ENCODE data around the gene AWAT2.

The AWAT2 gene, protein sequence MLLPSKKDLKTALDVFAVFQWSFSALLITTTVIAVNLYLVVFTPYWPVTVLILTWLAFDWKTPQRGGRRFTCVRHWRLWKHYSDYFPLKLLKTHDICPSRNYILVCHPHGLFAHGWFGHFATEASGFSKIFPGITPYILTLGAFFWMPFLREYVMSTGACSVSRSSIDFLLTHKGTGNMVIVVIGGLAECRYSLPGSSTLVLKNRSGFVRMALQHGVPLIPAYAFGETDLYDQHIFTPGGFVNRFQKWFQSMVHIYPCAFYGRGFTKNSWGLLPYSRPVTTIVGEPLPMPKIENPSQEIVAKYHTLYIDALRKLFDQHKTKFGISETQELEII

DNA sequence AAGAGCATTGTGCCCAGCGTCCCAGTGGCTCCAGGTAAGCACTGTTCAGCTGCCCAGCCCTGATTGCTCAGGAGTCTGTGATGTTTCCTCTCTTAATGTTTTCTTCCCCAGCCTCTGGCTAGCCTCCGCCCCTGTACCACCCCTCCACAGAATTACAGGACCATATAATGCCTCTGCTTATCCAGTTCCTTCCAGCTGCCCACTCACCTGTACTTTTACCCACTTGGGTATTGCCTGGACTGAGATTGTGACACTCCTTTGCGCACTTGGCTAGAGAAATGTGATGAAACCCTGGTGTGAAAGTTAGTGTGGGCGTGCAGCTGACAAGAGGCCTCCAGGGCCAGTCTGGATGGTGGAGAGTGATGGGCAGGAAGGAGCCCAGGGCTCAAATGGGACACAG is at the start of gene AWAT2:
TSS of gene AWAT2 (minus strand) at position 14 of the 400 bp plus-strand sequence. CDS start at position 8, 6 bp downstream.
- no peak for DNase-seq (ENCODE audit: low spot score)

DNA sequence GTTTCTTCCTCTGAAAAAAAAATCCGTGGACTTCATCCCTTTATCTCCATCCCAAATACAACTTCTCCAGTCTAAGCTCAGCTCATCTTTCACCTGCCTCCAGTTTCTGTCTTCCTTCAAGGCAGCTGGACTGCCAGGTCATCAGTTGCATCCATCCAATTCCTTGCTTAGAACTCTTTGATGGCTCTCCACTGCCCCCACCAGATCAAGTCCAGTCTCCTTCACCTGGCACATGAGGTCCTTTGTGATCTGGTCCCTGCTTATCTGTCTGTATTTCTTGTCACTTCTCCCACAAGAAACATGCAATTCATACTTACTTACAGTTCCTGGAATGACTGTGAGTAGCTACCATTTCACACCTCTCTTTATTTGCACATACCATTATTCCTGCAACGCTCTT is 46.3 kb upstream of the AWAT2 start:
- no peak for DNase-seq (ENCODE audit: low spot score)

DNA sequence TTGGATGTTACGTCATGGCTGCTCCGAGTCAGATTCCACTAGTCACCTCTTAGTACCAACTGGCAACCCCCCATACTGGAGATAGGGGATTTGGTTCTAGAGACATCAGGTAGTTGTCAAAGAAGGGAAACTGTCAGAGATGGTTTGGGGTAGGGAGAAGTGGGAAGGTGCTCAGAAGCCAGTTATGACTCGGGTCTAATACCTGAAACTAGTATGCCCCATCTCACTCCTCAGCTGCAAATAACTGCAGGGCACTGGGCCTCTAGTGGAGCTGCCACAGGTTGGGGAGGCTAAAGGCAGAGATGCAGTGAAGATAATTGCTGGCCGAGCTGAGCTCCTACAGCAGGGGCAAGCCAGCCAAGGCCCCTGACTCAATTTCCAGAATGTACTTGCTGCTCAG is 42.5 kb upstream of the AWAT2 start:
- no peak for DNase-seq (ENCODE audit: low spot score)

DNA sequence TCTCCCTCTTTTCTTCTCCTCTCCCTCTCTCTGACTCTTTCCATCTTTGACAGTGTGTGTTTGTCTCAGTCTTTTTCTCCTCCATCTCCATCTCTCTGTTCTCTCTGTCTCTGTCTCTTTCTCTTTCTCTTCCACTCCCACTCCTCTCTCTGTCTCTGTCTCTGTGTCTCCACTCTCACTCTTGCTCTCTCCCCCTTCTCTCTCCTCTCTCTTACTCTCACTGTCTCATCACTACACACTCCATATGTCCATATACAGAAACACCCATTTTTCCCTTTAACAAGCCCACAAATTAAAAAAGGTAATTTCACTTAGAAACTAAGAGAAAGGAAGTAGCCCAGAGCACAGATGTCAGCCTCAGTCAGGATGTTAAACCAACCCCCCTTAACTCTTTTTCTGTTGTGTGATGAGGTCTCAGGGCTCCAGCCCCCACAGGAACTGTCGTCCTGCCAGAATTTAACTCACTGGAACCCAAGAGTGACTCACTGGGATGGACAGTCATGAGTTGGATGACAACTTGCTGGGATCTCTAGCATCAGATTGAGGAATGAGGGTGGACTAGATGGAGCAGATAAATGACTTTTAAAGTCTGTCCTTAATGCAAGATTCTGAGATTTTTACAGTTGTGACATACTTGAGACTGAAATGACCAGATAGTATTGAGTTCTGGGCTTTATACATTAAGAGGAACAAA is 40.0 kb upstream of the AWAT2 start:
- no peak for DNase-seq (ENCODE audit: low spot score)

DNA sequence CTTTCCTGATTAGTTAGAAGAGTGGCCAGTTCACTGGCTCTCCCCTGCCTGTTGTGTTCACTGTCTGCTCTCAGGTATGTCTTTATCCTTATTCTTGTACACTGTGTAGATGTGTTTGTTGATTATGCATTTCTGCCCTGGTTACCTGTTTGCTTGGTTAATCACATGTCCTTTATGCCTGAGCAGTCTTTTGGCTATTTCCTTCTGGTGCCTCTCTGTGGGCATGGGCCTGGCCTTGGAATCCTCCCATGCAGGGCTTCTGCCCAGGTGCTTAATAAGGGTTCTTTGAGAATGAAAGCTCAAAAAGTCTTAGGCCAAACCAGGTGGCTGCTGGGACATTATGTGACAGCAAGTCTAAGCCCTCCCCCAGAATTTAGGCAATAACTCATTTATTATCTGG is 39.0 kb upstream of the AWAT2 start:
- no peak for DNase-seq (ENCODE audit: low spot score)

DNA sequence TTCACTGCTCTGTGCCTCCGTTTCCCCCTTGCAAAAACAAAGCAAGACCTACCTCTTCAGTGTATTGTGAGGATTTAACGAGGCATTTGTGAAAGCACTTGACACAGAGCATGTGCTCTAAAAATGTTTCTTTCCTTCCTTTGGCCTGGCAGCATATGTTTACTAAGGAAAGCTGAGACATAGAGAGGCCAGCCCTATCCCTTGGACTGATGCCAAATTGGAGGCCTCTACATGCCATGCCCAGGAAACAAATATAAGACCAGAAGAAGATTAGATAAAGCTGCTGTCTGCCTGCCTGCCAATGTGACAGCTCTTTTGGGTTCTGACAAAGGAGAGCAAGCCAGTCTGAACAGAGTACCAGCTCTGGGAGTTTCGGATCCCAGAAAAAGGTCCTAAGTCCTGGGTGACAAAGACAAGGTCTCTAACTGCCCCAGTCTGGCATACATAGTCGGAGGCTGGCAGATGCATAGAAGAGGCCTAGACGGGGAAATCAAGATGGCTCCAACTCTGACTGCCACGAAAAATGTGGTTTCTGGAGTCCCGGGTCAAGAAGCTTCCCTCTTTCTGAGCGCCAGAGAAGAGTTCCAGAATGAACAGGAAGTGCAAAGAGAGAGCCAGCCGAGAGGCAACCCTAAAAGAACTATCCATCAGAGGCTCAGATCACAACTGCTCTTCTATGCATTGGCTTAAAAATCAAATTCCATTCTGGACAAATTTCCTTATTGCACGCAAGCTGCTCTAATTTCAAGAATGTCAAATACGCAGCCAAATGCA is 38.3 kb upstream of the AWAT2 start:
- no peak for DNase-seq (ENCODE audit: low spot score)

DNA sequence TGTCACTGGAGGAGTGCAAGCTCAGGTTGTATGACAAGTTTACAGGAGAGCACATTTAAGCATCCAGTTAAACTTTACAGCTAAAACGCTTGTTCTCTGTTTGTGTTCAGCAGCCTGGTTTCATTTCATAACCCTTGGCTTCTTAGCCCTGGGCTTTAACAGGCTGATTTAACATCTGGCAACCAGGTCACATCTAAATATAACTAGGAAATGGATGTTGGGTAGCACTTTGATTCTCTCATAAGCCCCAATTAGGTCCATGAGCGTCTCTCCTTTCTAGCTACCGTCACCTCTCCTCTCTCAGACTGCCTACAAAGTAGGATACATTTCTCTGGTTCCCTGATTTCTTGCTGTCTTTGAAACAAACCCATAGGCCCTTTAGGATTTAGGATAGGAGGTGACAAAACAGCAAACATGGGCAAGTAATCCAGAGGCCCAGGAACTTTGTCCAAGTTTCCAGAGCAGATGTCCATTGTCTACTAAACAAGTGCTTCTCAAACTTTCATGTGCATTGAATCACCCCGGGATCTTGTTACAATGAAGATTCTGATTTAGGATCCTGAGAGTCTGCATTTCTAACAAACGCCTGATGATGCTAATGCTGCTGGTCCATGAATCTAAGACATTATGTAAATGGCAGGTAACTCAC is 35.0 kb upstream of the AWAT2 start:
- no peak for DNase-seq (ENCODE audit: low spot score)

DNA sequence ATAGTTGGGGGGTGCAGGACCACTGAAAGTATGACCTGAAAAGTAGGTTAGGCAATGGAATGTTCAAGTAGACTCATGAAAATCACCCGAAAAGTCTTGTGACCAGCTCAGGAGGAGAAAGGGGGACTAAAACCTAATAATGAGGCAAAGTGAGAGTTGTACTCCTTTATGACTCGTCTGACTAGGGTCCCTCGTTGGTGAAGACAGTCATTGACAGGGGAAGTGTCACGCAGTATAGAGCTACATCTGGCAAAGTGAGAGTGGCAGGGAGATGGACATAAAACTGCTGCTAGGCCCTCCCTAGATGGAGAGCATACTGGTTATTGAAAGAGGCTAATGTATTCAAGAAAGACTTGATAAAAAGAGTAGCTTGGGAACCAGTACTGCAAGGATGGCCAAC is 33.0 kb upstream of the AWAT2 start:
- no peak for DNase-seq (ENCODE audit: low spot score)

DNA sequence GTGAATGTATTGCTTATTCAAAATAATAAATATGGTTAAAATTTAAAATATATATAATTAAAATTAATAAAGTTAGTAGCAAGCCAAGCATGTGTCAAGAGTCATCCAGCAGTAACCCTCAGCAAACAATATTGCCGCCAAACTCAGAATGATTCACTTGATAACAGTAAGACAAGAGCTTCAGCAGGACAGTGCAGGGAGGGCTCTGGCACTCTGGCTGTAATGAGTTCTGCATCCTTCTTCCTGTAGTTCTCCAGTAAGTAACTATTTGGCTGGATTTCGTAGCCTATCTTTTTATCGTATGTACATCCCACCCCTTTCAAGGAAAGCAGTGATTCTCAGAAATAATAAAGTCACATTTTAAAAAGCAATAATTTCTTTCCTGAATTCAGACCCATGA is 30.1 kb upstream of the AWAT2 start:
- no peak for DNase-seq (ENCODE audit: low spot score)

DNA sequence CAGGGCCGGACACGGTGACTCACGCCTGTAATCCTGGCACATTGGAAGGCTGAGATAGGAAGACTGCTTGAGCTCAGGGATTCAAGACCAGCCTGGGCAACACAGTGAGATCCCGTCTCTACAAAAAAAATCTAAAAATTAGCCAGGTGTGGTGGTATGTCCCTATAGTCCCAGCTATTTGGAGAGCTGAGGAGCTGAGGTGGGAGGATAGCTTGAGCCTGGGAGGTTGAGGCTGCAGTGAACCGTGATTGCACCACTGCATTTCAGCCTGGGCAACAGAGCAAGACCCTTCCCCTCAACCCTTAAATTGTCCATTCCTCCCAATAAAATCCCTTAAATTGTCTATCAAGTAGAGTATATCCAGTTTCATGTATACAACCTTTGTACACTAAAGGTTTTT is 29.6 kb upstream of the AWAT2 start:
- DNase-seq (ENCODE audit: low spot score) = no peak

DNA sequence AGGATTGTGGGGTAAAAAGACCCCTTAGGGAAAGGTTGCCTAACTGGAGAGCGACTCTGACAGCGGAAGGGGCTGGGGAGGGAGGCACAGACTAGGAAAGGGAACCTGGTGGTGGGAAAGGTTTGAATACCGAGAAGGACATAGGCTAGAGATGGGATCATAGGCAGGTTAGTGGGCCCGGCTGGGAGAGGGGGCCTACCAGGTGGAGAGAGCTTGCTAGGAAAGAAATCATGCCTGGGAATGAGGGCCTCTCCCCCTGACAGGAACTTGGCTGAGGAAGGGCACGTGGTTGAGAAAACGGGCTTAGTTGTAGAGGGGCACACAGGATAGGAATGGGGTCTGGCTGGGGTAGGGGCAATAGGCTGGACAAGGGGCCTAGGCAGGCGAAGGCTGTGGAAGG is 16.9 kb upstream of the AWAT2 start:
- no peak for DNase-seq (ENCODE audit: low spot score)

DNA sequence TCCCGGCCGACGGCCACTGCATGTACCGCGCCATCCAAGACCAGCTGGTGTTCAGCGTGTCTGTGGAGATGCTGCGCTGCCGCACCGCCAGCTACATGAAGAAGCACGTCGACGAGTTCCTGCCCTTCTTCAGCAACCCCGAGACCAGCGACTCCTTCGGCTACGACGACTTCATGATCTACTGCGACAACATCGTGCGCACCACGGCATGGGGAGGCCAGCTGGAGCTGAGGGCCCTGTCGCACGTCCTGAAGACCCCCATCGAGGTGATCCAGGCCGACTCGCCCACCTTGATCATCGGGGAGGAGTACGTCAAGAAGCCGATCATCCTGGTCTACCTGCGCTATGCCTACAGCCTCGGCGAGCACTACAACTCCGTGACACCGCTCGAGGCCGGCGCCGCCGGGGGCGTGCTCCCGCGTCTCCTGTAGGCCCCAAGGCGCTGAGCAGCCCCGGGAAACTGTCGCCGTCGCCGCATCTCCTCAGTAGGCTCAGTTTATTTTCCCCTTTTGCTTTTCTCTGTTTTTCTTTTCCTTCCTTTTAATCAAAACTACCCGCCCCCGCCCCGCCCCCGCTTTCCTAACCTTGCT is 13.3 kb upstream of the AWAT2 start:
- DNase-seq (ENCODE audit: low spot score) = no peak

DNA sequence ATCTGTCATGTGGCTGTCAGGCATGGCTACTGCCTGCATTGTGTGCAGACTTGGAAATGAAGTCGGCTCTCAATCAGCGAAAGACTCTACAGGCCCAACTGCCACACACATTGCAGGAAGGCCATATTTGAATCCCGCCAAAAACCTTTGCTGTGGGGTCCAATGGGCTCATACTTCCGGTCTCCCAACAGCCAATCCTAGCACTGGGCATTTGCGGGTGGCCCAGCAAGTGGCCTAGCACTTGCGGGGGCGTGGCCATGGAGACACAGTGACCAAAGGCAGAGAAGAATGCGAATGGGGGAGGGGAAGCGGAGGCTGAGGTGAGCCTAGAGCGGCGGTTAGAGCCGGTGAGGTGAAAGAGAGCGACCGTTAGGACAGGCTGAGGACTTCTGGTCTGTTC is 12.3 kb upstream of the AWAT2 start, which contains the start of gene OTUD6A:
TSS of gene OTUD6A (plus strand) at position 382 of the 400 bp plus-strand sequence. CDS start 68 bp downstream, outside the sequence.
- DNase-seq (ENCODE audit: low spot score) = no peak

DNA sequence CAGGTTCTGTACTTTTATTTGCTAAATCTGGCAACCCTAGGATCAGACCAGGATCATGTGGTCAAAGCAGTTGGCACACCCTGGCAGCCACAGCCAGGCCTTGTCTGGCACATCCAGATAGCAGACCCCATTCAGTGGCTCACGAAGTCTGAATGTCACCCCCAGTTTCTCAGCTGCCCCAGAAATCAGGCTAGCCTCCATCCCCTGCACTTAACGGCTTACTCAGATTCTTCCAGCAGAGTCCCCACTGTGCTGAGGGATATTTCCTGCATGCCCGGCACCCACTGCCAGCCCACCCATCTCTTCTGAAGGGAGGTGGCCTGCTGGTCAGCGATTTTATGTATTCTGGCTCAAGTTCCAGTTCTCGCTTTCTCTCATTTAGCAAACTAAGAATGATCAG is 4.7 kb upstream of the AWAT2 start:
- DNase-seq (ENCODE audit: low spot score) = no peak

DNA sequence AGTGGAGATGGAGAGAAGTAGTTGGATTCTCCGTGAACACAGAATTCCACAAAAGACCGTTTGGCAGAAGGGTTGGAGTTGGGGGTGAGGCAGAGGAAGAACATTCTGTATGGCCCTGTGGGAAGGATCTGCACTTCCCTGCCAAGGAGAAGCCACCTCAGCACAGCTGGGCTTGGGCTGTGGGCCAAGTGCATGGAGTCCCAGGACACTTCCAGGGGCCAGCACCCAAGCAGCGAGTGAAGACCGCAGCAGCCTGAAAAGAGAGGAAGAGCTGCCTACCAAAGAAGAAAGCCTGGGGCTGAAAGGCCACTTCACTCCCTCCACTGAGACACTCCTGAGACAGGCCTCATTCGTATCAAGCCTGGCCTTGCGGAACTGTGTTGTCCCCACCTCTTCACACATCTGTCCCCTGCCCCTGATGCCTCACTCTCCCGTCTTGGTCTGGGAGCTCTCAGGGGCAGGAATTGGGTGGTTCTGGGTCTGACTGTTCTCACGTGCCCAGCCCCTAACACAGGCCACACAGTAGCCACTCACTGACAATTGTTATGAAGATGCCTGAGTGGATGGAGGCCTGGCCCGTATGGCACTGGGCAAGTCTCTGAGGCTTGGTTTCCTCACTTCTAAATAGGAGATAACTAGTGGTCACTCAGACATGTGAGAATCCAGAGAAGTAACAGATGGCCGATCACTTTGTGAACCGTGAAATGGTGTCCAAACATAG is 3.3 kb upstream of the AWAT2 start:
- DNase-seq (ENCODE audit: low spot score) = no peak

DNA sequence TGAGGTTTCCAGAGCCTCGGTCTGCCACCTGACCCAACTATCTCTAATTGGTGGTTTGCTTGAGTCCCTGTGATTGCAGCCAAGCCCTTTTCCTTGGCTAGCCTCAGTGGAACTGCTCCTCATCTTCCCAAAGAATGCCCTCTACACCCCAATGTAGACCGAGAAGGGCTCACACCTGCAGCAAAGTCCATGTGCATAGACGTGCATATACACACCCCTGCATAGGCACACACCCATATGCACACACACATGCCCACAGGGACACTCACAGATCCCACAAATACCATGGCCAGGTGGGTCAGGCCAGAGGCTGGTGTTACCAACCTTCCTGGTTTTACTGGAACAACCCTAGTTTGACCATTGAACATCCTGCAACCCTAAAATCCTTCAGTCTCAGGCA is 332 bp downstream of the AWAT2 start:
- DNase-seq (ENCODE audit: low spot score) = no peak

DNA sequence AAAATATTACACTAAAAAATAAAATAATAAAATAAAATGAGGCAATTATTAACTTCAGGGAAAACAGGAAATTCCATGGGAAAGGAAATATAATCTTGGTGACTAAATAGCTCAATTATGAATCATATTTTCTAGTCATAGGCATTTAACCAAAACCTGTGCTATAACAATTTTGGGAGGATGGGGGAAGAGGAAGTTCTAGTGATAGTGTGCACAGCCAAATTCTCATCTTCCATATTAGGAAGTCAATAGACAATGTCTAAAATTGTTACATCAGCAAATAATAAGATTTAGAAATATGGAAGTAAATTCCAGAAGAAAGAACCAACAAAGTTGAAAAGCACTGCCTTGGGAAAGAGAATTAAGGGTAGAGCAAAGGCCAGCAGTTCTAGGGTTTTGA is 2.8 kb downstream of the AWAT2 start:
- DNase-seq (ENCODE audit: low spot score) = no peak

DNA sequence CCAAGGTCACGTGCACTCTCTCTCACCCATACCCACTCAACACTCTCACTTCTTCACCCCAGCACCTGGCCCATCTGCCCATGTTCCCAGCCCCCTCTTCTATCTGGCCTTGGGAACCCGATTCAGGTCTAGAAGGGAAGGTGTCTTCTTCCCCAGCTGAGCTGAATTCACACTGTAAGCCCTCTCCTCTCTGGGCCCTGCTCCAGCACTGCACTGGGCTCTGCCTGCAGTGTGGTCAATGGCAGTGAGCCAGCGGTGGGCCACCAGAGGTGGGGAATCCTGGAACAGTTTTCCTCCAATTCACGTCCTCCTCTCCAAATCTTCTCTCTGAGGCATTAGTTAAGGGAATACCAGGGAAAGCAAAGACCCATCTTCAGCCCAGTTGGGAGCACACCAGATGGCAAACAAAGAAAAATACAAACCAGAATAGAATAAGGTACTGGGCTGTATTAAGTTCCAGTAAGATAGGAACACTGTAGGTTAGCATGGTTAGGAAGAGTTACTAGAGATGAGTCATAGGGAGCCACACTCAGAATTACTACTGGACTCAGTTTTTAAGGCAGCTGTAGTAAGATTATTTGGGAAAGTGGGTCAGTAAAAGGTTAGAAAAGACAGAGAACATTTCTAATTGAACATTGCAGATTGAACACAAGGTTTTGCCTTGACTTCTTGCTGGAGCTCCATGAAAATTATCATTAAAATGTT is 5.0 kb downstream of the AWAT2 start:
- no peak for DNase-seq (ENCODE audit: low spot score)

DNA sequence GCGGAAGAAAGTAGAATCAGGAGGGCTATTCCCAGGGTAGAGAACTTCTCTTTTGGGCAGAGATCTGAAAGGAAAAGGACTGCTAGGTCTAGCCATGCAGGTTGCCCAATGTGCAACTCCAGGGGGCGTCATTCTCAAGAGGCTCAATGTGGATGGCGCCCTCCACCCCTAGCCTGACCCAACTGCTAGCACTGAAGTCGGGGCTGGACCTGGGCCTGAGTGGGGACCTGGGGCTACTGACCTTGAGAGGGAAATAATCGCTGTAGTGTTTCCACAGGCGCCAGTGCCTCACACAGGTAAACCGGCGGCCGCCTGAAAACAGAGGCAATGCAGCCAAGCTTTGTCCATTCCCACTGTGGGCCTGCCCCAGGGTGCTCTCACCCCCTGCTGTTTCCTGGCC is 6.1 kb downstream of the AWAT2 start:
- no peak for DNase-seq (ENCODE audit: low spot score)
